COLO829 (cell line): ENCODE measurements around the gene CXCR6.
"Not testable (repeated sequence)": the region's sequence is repeated elsewhere in the genome, so short reads cannot be mapped to it uniquely, and the experiment has no call there.

Experiments used
- DNase-seq: peaks from one replicate; pipeline ENCODE4 v3.0.0; 2012; ENCODE audit warnings: low spot score

CXCR6 gene

DNA sequence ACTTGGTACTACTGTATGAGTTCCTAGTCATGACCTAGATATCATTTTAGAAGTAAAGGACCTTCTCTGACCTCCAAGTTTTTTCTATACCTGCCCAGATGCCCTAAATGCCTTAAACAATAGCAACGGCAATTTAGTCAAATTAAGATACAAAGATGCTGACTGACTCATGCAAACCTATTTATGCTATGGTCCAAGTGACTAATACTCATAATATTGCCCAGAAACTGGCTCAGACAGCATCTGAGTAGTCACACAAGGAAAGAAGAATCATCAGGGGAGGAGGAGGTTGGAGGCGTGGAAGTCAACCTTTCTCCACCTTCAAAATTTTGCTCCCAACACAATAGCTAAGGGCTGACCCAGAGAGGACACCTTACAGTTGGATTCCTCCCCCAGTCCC lies 45.5 kb downstream of the CXCR6 start:
- DNase-seq: no peak

DNA sequence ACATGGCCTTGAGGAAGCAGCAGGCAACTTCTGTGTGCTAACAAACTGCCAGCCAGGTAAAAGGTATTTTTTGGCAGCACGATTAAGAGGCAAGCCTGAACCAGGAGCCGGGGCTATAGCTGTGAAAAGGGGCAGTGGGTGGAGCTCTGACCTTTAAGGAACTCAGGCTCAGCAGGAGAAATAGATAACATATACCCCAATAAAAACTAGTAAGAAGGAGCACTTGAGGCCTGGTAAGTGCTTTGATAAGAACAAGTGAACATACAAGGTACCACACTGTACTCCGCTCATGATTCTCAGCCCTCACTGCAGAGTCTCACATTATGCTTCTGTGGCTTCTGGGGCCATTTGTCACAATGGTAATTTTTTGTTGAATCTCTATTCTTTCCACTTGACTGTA lies 46.9 kb downstream of the CXCR6 start:
- no peak for DNase-seq

DNA sequence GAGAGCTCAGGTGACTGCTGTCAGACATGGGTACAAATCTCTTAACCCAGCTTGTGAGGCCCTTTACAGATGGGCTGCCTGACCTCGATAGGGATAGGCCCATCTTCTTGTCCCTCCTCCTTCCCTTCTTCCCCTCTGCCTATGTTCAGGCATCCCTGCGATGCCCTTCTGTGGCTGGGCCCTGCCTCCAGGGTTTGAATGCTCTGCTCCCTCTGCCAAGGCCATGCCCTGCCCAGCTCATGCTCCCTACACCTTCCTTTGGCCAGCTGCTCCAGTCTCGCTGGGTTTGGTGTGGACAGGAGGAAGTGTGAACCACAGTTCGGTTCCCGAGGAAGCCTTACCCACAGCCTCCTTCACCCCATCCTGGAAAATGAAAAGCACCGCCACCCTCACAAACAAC lies 48.1 kb downstream of the CXCR6 start:
- DNase-seq: no peak

DNA sequence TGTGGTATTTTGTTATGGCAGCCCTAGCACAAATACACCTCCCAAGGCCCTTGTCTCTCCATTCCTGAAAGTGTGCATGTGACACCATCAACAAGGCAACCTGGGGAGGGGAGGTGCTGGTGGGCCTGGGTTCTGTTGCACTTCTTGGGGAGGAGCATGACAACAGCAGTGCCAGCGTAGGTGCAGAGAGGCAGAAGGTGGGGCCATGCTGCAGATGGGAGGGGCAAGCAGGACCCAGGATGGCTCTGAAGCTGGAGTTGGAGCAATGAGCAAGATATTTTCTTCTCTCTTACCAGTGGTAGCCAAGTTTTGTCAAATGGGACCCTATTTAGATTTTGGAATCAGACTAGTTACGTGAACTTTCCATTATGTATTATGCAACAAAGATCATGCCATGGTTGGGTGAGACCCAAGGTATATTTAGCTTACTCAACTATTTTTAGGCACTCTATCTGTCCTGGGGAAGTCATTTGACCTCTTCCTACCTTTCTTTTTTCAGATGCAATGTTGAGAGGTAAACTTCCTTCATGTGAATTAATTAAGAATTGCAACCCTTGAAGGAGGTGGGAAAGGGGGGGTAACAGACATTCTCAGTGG lies 49.0 kb downstream of the CXCR6 start:
- no peak for DNase-seq

DNA sequence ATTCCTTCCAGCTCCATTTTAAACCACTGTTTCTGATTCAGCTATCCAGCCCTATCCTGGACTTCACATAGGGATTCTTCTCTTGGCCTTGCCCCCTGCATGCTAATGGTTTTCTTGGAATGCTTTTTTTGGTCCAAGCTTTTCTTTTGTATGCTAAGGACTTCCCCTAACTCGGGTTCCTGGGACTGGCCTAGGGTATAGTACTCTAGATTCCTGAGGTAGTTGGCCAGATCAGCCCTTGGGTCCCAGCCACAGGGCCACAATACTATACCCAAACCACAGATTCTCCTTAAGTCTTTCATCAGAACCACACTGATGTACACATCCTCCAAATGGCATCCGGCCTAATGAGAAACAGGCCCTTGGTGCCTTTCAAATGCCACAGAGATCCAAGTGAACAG lies 49.6 kb downstream of the CXCR6 start:
- DNase-seq: no peak

DNA sequence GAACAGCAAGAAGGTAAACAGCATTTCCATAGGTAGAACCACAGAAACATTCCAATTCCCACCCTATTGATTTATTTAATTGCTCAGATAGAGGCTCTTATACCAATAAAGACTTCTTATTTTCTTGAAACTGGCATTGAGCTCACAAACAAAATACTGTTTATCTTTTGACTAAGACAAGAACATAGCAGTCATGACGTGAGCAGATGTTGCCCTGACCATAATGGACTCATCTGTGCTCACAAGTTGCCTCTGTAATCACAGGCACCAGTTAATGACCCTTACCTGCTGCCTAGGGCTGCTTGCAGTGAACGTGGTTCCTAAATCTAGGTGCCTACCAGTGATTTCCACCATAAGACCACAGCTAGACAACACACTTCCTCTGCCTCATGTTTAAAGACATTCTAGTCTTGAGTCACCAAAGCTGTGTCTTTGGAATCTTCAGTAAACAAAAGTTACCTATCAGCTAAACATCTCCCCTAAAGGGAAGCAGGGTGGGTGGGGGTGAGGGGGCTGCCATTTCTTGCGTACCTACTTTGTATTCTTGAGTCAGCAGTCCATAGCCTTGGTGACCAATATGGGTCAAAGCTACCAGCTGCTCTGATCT lies 50.3 kb downstream of the CXCR6 start:
- DNase-seq: no peak

DNA sequence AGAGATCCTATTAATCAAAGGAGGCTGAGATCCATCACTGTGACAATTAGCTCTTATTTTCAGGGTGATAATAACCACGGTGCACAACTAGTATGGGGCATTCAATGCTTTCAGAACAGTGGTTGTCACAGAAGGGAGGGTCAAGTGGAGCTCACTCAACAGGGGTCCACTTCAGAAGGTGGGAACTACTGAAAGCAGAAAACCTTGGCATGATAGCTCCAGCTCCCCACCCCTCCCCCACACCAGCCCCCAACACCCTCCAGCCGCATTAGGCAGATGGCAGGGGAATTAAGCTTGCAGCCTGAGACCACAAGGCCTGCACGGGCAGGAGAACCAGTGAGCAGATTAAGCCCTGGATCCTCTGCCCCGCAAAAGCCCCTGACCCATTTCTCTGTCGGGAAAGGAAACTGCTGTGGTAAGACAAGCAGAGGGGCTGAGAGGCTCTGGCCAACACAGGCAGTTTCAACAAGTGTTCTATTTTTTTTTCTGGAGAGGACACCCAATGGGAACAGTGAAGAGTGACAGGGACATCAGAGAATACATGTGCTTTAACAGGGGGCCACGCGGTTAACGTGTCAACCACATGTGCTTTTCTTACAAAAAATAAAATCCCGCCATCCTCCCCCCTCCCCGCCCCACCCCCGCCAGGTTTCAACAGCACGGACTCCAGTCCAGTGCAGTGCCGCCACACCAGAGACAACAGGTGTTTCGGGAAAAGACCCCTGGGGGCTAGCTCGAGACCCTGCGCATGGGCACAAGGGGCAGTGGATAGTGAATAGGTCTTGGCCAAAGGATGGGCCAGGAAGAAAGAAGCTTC lies 51.4 kb downstream of the CXCR6 start:
- DNase-seq: no peak

DNA sequence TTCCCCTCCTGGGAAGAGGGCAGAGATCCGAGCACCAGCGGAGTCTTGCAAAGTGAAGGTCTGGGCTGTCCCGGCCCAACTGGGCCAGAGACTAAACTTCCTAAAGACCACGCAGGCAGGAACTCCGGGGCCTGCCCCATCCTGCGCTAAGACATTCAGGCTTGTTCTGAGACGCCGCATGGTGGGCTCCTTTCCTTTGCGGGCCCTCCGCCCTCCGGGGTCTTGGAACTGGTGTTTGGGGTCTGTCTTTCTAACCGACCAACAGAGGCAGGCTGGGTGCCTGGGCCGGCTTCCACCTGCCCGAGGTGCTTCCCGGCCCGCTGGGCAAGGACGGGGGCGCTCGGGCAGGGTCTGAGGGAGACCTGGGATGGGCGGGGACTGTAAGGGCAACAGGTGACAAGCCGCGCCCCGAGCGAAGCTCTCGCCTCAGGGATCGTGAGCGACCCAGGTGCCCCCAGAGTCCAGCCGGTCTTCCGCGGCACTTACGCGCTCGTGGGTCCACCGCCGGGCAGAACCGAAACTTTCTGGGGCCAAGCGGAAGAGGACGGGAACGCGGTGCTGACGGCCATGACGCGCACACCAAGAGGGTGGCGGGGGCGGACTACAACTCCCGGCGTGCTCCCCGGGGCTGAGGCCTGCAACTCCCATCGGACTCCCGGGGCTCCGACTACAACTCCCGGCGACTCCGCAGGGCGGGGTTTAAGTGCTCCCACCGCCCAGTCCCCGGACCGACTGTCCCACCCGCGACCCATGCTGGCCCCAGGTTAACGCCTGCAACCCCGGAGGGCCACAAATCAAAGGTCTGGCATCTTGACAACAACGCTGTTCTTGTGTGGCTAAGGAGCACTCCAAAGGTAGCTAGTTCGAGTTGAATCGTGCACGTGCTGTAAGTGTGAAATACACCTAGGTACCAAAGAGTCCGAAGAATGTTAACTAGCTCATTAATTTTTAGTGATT lies 52.2 kb downstream of the CXCR6 start, which contains the start of gene FYCO1:
Gene FYCO1, minus strand, starts transcription at position 589 of the 957 bp plus-strand sequence. CDS start 10,914 bp downstream, outside the sequence.
- peak; percentile 94 for DNase-seq

DNA sequence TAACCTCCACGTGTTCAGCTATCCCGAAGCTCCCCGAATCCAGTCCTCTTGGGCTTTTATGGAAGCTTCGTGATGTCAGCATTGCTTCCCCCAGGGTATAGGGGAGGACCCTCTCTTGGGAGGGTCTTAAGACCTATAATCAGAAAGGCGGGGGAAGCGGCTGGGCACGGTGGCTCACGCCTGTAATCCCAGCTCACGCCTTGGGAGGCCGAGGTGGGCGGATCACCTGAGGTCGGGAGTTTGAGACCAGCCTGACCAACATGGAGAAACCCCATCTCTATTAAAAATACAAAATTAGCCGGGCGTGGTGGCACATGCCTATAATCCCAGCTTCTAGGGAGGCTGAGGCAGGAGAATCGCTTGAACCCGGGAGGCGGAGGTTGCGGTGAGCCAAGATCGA lies 54.2 kb downstream of the CXCR6 start:
- not testable (repeated sequence) for DNase-seq

DNA sequence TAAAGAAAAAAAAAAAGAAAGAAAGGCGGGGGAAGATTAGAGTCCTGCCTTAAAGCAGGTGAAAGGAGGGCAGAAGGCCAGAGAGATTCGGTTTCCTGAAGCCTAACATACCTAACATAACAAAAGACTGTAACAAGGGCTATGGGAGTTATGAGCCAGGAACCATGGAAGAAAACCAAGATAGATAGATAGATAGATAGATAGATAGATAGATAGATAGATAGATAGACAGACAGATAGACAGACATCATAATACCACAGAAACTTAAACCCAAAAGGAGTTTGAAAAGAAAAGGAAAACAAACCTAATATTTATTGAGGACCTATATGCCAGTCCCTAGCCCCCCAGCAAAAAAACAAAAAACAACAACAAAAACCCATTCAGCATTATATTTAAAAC lies 54.7 kb downstream of the CXCR6 start:
- no peak for DNase-seq
